GM21381 (cell line): ENCODE measurements around the gene PEAK1.
A peak's percentile ranks its signal among the peaks of the same experiment; 100 is the strongest.

ENCODE experiments used
- ATAC-seq: cut with Tn5 transposase; IDR thresholded peaks from one replicate; pipeline ENCODE4 v1.9.1; 2021; ENCODE audit warnings: mild to moderate bottlenecking, moderate library complexity; ENCODE audit not compliant: unreplicated experiment

The PEAK1 gene, protein sequence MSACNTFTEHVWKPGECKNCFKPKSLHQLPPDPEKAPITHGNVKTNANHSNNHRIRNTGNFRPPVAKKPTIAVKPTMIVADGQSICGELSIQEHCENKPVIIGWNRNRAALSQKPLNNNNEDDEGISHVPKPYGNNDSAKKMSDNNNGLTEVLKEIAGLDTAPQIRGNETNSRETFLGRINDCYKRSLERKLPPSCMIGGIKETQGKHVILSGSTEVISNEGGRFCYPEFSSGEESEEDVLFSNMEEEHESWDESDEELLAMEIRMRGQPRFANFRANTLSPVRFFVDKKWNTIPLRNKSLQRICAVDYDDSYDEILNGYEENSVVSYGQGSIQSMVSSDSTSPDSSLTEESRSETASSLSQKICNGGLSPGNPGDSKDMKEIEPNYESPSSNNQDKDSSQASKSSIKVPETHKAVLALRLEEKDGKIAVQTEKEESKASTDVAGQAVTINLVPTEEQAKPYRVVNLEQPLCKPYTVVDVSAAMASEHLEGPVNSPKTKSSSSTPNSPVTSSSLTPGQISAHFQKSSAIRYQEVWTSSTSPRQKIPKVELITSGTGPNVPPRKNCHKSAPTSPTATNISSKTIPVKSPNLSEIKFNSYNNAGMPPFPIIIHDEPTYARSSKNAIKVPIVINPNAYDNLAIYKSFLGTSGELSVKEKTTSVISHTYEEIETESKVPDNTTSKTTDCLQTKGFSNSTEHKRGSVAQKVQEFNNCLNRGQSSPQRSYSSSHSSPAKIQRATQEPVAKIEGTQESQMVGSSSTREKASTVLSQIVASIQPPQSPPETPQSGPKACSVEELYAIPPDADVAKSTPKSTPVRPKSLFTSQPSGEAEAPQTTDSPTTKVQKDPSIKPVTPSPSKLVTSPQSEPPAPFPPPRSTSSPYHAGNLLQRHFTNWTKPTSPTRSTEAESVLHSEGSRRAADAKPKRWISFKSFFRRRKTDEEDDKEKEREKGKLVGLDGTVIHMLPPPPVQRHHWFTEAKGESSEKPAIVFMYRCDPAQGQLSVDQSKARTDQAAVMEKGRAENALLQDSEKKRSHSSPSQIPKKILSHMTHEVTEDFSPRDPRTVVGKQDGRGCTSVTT (N-terminal part only)

DNA sequence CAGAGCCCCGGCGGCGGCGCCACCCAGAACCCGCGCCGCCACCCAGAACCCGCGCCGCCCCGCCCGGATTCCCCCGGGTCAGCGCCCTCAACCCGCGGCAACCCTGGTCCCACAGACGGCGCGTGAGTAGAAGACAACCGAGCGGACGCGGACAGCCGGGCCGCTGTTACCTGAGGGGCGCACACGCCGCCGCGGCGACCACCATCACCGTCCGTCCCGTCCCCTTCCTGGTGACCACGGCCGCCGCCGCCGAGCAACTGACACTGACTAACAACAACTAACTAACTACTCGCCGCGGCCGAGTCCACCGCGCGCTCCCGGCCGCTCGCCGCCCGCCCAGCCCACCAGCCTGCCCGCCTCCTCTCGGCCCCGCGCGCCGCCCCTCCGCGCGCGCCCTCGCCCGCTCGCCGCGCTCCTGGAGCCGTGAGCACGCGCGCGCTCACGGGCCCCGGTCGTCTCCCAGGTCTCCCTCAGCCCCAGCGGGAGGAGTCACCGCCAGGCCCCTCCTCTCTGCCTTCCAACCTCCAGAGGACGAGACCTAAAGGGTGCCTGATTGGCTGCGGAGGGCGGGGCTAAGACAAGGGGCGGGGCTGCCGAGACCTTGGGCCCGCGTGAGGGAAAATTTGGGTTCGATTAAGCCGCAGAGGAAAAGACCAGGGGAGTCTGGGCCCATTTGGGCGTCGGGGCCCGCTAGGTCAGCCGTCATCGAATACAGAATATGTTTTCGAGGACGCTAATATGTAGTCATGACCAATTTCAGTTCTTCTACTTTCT is at the start of gene PEAK1:
TSS of gene PEAK1 (minus strand) at position 269 of the 774 bp plus-strand sequence. CDS start 238,178 bp downstream, outside the sequence.
- peak; percentile 93 for ATAC-seq

DNA sequence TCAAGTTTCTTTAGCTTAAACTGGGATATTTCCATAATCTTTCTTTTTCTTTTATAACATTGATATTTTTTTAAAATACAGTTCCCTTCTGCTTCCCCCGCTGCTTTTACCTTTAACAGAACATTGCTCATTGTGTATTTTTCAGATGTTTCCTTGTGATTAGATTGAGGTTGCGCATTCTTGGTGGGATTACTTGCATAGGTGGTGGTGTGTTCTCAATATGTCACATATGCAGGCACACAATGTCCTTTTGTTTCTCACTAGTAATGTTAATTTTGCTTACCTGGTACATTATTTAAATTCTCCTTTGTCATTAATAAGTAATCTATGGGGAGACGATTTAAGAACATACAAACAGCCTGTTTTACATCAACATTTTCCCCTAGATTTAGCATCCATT is 49.0 kb upstream of the PEAK1 start:
- no peak for ATAC-seq

DNA sequence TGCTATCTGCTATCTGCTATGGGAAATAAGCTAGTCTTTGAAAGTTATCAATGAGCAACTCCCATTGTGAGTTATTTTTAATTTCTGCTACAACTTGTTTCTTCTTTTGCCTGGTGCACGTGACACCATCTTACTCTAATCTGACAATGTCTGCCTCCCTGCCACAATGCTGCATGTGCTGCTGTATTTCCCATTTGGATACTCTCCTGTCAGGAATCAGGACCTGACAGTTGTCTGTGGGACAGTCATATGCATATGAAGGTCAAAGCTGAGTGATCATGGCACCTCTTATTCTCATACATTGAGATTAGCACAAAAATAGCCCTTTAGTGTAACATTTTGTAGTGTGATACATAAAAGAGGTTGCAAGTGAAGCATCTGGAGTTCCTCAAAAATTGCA is 46.6 kb upstream of the PEAK1 start:
- ATAC-seq: no peak

DNA sequence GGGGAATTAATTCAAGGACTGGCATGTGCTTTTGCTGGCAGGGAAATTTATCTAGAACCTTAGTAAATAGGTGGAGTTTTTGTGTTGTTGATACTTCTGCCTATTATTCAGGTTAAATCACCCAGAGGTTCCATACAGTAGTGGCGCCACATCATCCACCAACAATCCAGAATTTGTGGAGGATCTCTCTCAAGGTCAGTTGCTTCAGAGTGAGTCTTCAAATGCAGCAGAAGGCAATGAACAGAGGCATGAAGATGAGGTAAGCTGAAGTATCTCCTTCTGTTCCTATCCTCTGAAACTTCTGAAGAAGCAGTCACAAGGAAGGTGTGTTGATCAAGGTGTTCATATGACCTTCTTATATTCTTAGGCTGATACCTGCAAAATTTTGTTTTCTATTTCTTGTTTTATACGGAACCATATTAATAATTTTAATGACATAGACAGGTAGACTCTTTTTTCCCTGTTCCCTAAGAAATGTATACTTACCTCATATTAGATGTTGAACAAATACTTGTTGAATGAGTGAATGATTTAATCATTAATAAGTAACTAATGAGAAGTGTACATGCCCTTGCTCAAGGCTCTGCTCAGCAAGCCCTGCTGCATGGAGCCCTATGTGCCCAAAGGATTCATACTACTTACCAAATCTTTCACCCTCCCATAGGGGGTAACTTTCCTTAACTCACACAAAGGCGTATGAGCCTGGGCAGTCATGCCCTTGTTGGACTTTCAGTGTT is 44.4 kb upstream of the PEAK1 start:
- no peak for ATAC-seq

DNA sequence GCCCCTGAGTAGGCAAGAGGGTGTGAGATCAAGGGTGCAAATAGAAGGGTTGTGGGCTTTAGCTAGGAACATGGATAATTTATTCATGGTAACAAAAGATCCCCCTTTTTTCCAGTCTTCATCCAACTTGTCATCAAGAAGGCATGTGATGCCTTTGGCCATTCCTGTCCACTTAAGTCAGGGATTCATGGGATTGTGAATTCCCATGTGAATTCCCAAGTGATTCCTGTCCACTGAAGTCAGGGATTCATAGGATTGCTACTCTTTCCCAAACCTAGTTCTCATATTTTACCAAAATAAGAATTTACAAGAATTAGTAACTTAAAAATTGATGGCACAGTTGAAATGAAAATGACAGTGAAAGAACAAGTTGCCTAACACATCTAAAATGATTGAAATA is 41.6 kb upstream of the PEAK1 start:
- ATAC-seq: no peak

DNA sequence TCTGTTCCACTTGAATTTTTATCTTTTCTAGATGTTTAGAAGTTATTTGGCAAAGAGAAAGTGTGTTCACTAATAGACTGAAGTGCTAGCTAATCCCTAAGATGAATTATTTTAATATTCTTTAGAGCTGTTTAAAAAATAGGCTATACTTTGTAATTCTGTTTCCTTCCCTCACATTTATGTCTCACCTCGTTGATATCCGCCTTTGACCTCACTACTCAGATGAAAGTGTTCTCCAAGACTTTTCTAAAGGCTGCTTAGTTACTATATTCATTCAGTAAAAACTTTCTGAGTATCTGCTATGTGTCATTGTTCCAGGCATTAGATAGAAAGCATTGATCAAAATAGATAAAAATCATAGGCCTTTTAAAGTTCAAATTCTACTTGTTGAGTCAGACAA is 39.1 kb upstream of the PEAK1 start:
- ATAC-seq: no peak

DNA sequence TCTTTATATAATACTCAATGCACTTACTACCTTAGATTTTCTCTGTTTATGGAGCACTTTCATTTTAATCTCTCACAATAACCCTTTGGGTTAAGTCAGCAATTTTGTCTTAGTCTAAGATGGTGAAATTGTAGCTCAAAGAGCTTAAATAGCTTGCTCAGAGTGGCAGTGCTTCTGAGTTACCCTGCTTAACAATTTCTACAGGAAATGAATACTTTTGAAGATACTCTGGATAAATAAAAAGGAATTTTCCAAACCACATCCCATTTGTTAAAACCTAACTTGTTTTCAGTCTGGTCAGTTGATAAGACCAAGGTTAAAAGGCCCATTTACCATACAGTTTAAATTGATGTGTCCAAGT is 38.0 kb upstream of the PEAK1 start:
- no peak for ATAC-seq

DNA sequence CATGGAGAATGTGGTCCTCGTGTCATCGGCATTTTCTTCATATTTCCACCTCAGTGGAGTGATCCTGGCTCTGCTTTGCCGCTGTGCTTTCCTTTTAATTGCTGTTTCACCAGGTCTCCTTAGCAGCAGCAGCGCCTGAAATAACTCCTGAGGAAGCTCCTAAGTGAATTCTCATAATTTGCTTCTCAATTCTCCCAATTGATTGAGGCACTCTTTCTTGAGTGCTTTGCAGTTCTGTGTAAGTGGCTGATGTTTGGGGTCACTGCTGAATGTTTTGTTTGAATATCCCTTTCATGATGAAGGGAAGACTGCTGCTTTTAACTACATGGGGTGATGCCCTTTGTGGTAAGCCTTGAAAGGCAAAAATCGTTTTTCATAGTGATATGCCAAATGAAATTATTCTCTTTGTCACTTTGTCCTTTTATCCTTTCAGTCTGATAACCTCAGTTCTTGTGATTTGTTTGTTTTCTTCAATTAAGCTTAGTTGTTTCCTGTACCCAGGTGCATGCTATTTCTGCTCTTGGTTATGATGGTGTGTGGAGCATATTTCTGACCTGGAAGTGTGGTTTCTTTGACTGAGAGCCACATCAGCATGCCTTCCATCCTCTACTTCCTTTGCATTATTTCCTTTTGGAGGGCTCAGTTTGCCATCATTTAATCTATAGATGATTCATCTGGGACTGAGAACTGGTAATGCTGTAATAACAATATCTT is 37.4 kb upstream of the PEAK1 start:
- no peak for ATAC-seq

DNA sequence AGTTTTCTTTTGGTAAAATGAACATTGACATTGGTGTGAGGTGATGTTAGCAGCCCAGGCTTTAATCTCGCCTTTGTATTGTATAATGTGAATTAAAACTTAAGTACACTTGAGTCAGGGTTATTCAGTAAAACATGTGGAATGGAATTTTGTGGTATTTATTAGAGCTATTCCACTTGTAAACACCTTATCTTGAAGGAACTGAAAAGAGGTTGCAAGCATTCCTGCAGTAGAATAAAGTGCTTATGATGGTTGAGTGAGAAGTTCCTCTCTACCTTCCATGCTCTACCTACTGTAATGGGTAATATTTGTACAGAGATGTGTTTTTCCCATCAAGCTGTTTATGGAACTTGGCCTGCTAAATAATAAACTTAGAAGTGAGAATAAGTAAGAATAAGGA is 36.8 kb upstream of the PEAK1 start:
- ATAC-seq: no peak

DNA sequence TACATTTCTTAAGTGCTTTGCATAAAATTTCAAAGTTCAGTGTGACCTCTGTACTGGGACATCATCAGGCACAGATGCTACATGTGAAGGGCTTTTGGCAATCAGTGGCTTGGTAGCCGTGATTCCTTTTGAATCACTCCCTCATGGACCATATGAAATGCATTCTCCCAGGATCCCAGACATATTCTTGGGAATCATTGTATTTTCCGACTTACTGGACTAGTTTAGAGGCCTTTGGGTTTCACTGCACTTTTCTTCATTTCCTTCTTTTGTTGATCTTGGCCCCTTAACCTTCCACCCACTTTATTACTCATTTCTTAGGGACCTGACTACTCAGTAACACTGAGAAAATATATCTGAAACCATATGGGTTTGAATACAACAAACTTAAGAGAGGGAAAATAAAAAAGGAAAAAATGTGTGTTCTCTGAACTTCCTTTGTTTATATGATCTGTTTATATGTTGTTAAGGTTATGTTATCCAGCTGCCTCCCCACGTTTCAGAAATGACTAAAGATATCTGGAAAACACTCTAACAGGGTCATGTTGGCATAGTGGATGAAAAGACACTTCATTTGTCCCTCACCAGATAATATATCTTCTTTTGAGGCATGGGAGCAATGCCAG is 35.9 kb upstream of the PEAK1 start:
- no peak for ATAC-seq

DNA sequence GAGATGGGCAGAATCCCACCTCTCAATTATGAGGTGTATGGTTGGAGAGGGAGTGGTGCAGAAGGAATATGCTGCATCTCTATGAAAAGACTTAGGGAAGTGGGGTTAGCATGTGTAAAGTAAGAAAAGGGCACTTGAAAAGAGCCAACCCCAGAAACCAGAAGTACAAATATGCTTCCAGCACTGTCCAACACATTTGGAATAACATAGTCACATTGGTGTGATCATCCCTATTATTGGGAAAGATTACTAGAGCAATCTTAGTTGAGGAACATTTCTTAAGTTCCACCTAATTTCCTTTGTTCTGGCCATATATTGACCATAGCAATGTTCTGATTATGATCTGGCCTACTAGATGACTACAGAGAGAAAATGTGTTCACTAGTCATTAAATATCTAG is 35.0 kb upstream of the PEAK1 start:
- no peak for ATAC-seq

DNA sequence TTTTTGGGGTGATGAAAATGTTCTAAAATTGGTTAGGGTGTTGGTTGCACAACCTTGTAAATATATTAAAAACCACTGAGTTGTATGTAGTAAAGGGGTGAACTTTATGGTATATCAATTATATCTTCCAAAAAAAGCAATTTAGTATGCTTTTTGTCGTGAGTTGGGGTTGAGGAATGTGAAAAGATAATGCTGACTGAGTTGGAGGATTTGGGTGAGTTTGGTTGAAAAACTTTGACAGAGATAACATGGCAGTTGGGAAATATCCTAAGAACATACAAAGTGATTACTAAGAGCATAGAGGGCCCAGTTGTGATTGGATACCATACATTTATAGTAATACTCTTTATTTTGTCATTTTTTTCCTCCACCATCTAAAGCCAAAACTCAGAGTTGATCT is 34.4 kb upstream of the PEAK1 start:
- ATAC-seq: no peak

DNA sequence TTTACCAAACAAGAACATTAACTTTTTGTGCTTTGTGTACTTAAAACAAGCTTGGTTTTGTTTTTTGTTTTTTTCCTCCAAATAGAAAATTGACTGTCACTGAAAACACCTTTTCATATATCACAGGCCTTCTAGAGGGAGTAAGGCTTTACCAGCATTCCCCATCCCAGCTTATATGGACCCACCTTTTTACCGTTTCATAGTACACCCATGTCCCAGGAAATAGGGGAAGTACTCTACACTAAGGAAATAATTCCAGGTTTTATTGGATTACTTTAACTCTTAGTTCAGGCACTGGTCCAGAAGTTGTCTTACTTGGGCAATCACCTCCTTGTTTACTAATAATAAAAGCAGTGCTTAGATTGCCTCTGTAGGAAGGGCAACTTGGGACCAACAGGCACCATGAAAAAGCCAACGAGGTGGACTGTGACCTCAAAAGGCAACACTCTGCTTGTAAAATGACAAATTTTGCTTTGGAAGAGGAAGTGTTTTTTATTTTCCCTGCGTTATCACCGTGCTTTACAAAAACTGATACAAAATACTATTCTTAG is 27.0 kb upstream of the PEAK1 start:
- no peak for ATAC-seq

DNA sequence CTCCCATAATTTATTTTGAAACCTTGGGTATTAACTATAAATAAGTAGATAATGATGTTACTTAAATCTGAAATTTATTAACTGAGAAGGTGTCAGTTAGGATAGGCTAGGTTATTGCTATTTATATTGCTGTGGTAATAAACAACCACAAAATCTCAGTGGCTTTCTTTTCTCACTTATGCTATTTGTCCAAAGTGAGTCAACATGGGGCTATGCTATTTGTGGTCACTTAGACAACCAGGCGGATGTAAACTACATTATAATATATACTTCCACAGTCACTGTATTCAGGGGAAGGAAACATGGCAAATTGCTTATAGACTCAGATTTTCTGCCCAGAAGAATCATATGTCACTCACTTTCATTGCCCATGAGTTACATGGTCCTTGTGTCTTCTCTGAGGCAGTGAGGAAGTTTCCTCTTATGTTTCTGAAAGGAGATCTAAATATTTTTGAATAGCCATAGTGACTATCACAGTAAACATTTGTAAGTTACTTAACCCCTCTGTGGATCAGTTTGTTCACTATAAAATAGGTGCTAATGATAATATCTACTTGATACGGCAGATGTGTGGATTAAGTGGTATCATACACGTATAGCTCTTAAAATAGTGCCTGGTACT is 20.6 kb upstream of the PEAK1 start:
- peak; percentile 79 for ATAC-seq

DNA sequence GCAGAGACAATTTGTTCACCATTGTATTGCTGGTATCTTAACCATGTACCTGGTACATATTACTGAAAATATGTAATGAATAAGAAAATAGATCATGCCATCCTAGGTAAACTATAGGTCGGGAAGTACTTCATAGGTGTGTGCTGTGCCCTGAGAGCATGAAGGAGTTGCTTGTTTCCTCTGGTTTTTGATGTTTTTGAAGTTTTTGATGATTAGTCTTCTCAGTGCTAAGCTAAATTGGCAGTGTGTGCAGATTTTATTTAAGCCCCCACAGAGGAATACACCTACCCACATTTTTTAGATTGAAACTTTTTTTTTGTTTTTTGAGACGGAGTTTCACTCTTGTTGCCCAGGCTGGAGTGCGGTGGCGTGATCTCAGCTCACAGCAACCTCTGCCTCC is 17.4 kb upstream of the PEAK1 start:
- no peak for ATAC-seq

DNA sequence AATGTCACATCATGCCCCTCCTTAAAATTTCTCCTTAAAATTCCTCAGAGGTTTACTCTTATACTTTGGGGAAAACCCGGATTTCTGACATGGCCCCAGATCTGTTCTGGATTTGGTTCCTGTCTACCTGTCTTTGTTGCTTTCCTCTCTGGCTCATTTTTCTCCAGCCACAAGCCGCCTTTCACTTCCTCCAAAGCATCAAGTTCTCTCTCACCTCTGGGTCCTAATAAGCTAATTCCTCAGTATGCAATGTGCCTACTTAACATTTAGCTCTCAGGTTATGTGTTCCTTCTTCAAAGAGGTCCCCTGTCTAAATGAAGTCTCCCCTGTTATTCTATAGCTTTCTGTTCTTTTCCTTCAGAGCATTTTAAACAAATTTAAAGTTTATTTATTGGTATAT is 16.9 kb upstream of the PEAK1 start:
- no peak for ATAC-seq

DNA sequence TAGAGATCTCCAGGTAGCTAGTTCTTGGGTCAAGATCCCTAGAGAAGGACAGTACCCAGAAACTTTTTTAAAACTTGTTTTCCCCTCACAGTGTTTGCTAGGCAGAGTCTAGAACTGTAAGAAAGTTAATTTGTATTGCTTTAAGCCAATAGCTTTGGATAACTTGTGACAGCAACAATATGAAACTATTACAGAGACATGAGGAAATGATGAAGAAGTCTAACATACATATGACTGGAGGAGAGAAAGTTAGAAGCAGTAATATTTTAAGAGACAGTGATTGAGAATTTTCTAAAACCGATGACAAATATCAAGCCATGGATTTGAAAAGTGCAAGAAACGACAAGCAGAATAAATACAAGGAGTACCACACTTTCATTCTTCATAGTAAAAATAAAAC is 10.7 kb upstream of the PEAK1 start:
- no peak for ATAC-seq

DNA sequence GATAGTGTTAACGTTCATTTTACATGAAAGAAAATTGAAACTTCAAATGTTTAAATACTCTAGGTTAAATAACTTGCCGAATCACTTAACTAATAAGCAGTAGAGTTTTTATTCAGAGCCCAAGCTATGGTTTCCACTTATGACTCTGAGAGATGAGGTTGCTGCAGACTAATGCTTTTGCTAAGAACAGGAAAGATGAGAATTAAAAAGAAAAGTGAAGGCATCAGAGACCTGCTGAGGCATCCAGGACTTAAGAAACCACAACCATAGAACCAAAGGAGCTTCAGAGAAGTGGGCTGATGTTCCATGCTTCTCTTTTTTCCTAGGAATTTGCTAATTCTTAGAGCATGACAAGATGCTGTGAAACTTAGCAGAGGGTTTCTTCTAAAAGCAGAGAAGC is 10.3 kb upstream of the PEAK1 start:
- no peak for ATAC-seq

DNA sequence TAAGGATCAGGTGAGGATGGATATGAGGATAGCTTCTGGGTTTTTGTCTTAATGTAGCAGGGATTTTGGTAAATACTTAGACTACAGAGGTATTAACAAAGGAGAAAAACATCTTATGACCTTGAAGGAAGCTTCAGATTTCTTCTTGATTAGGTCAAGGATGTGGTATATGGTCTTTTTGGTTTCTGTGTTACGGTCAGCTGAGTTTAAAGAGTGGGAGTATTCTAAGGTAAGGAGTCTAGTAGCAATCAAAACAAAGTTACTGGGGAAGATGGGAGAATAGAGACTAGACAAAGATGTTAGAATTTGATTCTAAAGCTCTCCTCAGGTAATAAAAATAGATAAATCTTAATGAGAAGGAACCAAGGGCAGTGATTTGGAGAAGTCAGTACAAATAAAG is 7.0 kb upstream of the PEAK1 start:
- no peak for ATAC-seq
